Muscle layer of colon (tissue), 2 donors: ENCODE data around the gene EGFL7.

Source experiments
- H3K27ac ChIP-seq: one replicate; pipeline ENCODE4 v1.7.0; 2013; ENCODE audit warnings: low read depth, mild to moderate bottlenecking, low read length, moderate library complexity
- H3K27me3 ChIP-seq, 2 donors: one replicate each; pipeline ENCODE4 v1.7.0; 2013; ENCODE audit warnings: low read length in 2 of 2, mild to moderate bottlenecking in 2 of 2; ENCODE audit not compliant: insufficient read depth in 2 of 2, control insufficient read depth in 1 of 2
- H3K36me3 ChIP-seq: one replicate; pipeline ENCODE4 v1.7.0; 2013; ENCODE audit warnings: mild to moderate bottlenecking, low read length; ENCODE audit not compliant: insufficient read depth
- H3K4me1 ChIP-seq: one replicate; pipeline ENCODE4 v1.7.0; 2013; ENCODE audit warnings: mild to moderate bottlenecking, low read length; ENCODE audit not compliant: insufficient read depth
- H3K4me3 ChIP-seq, 2 donors: one replicate each; pipeline ENCODE4 v1.7.0; 2013; ENCODE audit warnings: low read length in 2 of 2, low read depth in 1 of 2, mild to moderate bottlenecking in 1 of 2, moderate library complexity in 1 of 2
- H3K9ac ChIP-seq: one replicate; pipeline ENCODE4 v1.7.0; 2013; ENCODE audit warnings: low read length
- H3K9me3 ChIP-seq: one replicate; pipeline ENCODE4 v1.7.0; 2013; ENCODE audit warnings: mild to moderate bottlenecking, low read length
- donor health status: abdominal sarcoma.
- donor health status: Adenocarcinoma of cecum.

Gene EGFL7

DNA sequence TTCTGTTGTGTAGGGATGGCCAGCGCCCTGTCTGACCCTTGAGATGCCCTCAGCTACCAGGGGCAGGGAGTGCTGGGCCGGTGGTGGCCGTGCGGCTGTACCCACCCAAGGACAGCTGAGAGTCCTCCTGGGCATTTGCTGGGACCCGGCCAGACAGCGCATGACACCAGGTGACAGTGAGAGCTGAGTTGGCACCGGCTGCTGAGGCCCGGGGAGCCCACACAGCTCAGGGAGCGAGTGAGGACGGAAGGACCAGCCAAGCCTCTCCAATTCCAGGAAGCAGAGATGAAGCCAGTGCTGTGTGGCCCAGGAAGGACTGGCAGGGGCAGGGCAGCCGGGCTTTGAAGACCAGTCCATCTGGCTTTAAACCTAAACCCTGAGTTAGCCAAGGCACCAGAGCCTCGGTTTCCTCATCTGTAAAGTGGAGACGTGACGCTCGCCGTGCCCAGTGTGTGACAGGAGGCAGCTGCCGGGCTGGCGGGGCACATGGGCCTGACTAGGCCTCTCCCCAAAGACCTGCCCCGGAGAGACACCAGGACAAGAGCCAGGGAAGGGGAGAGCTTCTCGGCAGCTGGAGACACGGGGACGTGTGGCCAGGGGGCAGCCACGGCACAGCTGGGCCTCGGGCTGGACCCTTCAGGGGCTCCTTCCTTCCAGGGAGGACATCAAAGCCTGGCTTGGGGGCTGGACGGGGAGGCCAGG lies 27.5 kb downstream of the EGFL7 start:
- H3K9ac ChIP-seq: no peak overlapping the region
- no peak overlapping the region for H3K4me3 ChIP-seq
- H3K27me3 ChIP-seq: no peaks in the 10 kb centered on the region
- no peaks in the 10 kb centered on the region for H3K36me3 ChIP-seq
- no peak overlapping the region for H3K27ac ChIP-seq
- no peaks in the 10 kb centered on the region for H3K9me3 ChIP-seq
- H3K4me1 ChIP-seq: peaks cover 32% of the 10 kb centered on the region

- H3K4me3 ChIP-seq: no peak overlapping the region
- H3K9me3 ChIP-seq: no peaks in the 10 kb centered on the region
- no peaks in the 10 kb centered on the region for H3K36me3 ChIP-seq
- peaks cover 31% of the 10 kb centered on the region for H3K4me1 ChIP-seq
- no peak overlapping the region for H3K27ac ChIP-seq
- H3K9ac ChIP-seq: no peak overlapping the region
- no peaks in the 10 kb centered on the region for H3K27me3 ChIP-seq
Observed at GRCh38 chr9:136690806-136691261, 28.1 kb downstream of the EGFL7 start.

- Histone ChIP-seq H3K4me1 (peaks cover 25% of the 10 kb centered on the region), H3K27ac (no peak overlapping the region), H3K4me3 (no peak overlapping the region), H3K27me3 (no peaks in the 10 kb centered on the region), H3K36me3 (no peaks in the 10 kb centered on the region), H3K9me3 (no peaks in the 10 kb centered on the region), H3K9ac (no peak overlapping the region)
Observed at GRCh38 chr9:136691316-136692184, 28.8 kb downstream of the EGFL7 start.

DNA sequence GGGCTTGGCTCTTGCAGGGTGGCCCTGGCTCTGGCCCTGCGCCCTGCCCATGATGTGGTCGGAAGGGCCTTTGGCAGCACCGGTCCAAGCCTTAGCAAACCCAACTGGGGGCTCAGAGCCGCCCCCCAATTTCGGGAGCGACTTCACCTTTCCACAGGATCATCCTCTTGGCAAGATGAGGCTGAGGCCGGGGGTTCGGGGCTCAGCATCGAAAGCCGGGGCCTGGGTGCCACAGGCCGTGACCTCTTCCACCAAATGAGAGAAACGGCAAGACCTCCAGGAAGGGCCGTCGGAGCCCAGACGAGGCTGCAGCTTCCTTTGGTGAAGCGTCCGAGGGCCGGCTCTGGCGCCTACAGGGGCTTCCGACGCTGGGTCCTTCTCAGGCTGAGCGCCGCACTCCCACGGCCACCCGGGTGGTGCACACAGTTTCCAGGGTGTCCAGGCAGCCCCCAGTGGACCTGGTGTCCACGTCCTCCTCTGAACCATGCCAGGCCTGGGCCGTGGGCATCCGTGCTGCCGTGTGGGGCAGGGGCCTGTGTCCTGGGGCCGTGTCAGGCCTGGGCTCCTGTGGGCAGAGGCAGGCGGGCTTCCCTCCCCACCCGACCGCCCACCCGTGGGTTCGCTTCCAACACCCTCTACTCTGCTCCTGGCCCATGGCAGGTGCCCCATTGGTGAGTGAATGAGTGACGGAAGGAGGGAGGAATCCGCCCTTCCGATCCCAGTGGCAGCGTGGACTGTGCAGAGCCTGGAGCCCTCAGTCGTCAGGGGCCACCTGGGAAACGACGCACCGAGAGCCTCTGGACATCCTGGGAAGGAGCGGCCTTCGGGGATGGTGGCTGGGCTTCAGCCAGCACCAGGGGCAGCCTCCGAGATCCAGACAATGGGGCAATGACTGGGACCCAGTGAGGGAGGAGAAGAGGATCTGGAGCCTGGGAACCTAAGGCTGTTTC lies 29.7 kb downstream of the EGFL7 start:
- Histone ChIP-seq H3K9ac (no peak overlapping the region), H3K4me1 (peaks cover 25% of the 10 kb centered on the region), H3K27me3 (no peaks in the 10 kb centered on the region), H3K9me3 (no peaks in the 10 kb centered on the region), H3K27ac (no peak overlapping the region), H3K36me3 (no peaks in the 10 kb centered on the region), H3K4me3 (no peak overlapping the region)

- Histone ChIP-seq H3K36me3 (no peaks in the 10 kb centered on the region), H3K4me3 (no peak overlapping the region), H3K9me3 (no peaks in the 10 kb centered on the region), H3K9ac (no peak overlapping the region), H3K27ac (no peak overlapping the region), H3K4me1 (peaks cover 21% of the 10 kb centered on the region), H3K27me3 (no peaks in the 10 kb centered on the region)
Observed at GRCh38 chr9:136693135-136693489, 30.4 kb downstream of the EGFL7 start.

GRCh38 chr9:136693490-136694162 lies 30.9 kb downstream of the EGFL7 start:
- Histone ChIP-seq H3K36me3 (no peaks in the 10 kb centered on the region), H3K9ac (no peak overlapping the region), H3K27me3 (no peaks in the 10 kb centered on the region), H3K27ac (no peak overlapping the region), H3K4me3 (no peak overlapping the region), H3K4me1 (peaks cover 19% of the 10 kb centered on the region), H3K9me3 (no peaks in the 10 kb centered on the region)

GRCh38 chr9:136694163-136694871 lies 31.6 kb downstream of the EGFL7 start:
- no peaks in the 10 kb centered on the region for H3K27me3 ChIP-seq
- no peak overlapping the region for H3K9ac ChIP-seq
- H3K36me3 ChIP-seq: no peaks in the 10 kb centered on the region
- H3K4me3 ChIP-seq: no peak overlapping the region
- H3K4me1 ChIP-seq: peaks cover 19% of the 10 kb centered on the region
- no peak overlapping the region for H3K27ac ChIP-seq
- no peaks in the 10 kb centered on the region for H3K9me3 ChIP-seq

GRCh38 chr9:136694872-136695247 lies 32.1 kb downstream of the EGFL7 start:
- Histone ChIP-seq H3K4me3 (no peak overlapping the region), H3K27ac (no peak overlapping the region), H3K36me3 (no peaks in the 10 kb centered on the region), H3K9ac (no peak overlapping the region), H3K4me1 (peaks cover 19% of the 10 kb centered on the region), H3K9me3 (no peaks in the 10 kb centered on the region), H3K27me3 (no peaks in the 10 kb centered on the region)

DNA sequence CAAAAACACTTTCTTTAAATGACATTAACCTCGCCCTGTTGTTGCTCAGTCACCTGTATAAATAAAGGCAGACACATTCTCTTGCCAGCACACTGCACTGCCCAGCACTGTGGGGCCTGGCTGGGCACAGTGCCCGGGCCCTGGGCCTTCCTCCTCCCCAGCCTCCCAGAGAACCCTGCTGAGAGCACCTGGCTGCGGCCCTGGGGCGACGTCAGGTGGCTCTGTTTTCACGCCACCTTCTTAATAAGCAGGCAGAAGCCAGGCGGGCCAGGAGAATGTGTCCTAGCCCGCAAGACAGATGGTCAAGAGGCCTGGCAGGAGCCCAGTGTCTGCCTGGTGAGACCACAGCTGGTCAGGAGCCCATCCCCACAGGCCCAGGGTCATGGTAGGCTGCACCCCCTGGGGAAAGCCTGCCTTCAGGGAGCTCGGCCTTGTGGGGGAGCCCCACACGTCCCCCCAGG lies 32.7 kb downstream of the EGFL7 start:
- Histone ChIP-seq H3K36me3 (no peaks in the 10 kb centered on the region), H3K4me1 (peaks cover 13% of the 10 kb centered on the region), H3K27ac (no peak overlapping the region)

GRCh38 chr9:136695955-136696354 lies 33.2 kb downstream of the EGFL7 start:
- H3K27me3 ChIP-seq: no peaks in the 10 kb centered on the region
- H3K9me3 ChIP-seq: no peaks in the 10 kb centered on the region
- no peak overlapping the region for H3K9ac ChIP-seq
- H3K4me3 ChIP-seq: no peak overlapping the region
- peaks cover 9% of the 10 kb centered on the region for H3K4me1 ChIP-seq
- H3K36me3 ChIP-seq: no peaks in the 10 kb centered on the region
- no peak overlapping the region for H3K27ac ChIP-seq

More for the DNA sequence above, 32.7 kb downstream of the EGFL7 start:
- Histone ChIP-seq H3K27me3 (no peaks in the 10 kb centered on the region), H3K9ac (no peak overlapping the region), H3K9me3 (no peaks in the 10 kb centered on the region), H3K4me3 (no peak overlapping the region)
